NCI-H146 (cell line): ENCODE measurements around the gene SLC8A1.

Source experiments
- DNase-seq: peaks from one replicate; lab custom pipeline; 2025; lab: John Stamatoyannopoulos, UW

The SLC8A1 gene

DNA sequence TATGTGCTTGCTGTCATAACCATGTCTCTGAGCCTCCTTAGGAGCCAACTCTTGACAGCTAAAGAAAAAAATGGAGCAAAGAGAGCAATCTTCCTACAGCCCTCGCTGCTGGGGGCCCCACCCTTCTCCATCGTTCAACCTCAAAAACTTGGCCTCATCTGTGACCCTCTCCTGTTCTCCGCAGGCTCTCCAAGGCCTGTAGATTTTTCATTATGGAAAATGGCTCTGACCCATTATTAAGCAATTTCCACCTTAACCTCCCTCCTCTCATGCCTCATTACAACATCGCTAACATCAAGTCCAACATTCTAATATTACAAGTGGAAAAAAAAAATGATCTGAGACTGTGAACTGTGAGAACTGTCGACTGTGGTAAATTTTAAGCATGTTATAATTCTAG is 98.7 kb downstream of the SLC8A1 start:
- DNase-seq: no peak

- DNase-seq: no peak
Observed at GRCh38 chr2:40352703-40353099, 99.2 kb downstream of the SLC8A1 start.

DNA sequence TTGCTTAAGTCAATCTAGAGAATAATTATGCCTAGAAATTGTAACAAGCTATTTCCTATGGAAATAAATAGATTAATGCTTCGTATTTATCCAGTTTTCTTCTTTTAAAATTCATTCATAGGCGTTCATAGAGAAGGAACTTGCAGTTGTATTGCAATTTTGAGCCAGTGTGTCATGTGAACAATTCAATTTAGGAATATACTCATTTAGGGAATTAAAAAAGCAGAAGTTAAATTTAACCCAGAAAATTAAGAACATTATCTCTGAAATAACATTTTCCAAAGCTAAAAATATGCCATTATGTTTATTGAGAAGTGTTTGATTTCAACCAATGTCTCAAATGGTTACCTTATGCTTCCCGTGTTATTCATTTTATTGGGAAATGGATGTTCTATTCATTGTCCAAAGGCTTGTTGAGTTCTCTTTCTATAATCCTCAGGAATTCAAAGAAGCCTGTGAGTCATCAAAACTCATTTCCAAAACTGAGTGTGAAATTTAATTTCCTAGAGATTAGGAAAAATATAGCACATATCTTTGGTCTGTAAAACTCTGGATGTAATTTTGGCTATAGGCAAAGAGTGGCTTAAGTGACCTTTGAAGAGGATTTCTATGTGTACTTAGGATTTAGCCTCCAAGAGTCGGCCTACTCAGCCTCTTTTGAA is 99.7 kb downstream of the SLC8A1 start:
- DNase-seq: no peak

DNA sequence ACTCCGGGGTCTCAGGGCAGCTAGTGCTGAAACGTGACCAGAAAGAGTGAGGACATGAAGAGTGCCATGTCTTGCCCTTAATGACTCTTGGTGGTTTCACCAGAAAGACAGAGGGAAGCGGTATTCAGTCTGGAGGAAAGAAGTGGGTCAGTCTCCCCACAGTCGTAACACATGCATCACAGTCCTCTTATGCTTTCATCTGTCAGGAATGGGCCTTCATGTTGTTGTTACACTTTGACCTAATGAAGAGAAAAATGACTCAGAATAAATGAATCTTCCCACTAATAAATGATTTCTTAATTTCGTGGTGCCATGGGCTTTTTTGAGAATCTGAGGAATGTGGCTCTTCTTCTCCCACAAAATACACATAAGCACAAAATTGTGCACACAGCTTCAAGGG is 103.2 kb downstream of the SLC8A1 start:
- no peak for DNase-seq

DNA sequence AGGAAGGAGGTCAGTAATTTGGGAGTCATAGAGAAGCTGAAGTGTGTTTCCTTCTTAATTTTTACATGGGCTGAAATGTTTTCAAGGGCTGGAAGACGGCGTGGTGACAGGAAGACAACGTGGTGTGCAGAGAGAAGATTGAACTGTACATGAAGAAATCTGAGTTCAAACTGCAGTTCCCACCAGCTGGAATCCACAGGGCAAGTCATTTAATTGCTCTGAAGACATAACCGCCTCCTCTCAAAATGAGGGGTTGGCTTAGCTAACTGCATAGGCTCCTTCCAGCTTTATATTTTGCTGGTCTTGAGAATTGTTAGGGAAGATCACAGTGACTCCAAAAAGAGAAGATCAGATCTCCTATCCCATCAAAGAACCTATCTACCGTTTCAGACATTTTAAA is 103.9 kb downstream of the SLC8A1 start:
- DNase-seq: no peak

- DNase-seq: no peak
Observed at GRCh38 chr2:40346535-40347354, 105.1 kb downstream of the SLC8A1 start.

DNA sequence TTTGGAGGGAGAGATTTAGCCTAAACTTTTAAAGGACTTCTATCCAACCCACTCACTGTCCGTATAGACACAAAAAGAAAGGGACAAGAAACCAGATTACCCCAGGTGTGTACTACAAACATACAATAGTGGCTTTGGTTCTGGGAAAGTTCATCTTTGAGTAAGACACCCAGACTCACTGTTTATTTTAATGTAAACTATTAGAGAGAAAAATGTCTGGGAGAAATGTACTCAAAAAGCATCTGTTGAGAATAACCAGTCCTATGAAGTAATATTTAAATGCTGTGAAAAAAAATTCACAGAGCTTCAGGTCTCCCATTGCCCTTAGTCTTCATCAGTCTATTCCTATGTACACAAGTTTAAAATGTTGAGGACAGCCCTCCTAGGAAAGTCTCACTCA is 107.5 kb downstream of the SLC8A1 start:
- DNase-seq: no peak

GRCh38 chr2:40343902-40344301 is 108.0 kb downstream of the SLC8A1 start:
- no peak for DNase-seq

DNA sequence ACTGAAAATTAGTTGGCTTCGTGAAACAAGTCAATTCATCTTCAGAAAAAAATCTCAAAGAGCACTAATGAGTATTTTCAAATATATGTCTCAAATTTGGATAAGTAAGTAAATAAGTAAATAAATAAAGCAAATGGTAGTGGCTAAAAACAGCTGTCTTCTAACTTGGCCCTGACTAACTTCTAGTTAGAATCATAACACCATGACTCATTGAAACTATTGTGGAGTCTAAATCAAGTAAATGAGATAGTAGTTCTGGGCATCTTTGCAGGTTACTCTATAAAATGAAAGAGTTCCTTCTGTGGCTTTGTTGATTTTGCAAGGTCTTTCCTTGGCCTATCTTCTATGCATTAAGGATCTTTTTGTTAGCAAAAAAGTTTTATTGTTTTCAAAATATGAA is 110.7 kb downstream of the SLC8A1 start:
- DNase-seq: no peak

DNA sequence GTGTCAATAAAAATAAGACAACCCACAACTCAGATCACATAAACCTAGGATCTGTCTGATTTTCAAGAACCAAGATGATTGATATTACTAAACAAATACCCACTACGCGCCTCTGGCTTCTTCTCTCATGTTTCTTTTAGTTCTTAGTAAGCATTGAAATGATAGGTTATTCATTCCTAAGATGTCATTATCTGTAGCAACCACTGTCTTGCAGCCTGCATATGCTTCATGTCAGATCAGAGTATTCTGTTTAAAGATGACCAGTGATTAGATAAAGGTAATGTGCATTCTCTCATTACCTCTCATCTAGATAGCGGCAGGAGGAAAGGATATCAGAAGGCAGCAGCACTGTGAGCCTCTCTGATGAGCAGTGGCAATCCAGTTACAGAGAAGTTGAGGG is 112.9 kb downstream of the SLC8A1 start:
- DNase-seq: no peak

DNA sequence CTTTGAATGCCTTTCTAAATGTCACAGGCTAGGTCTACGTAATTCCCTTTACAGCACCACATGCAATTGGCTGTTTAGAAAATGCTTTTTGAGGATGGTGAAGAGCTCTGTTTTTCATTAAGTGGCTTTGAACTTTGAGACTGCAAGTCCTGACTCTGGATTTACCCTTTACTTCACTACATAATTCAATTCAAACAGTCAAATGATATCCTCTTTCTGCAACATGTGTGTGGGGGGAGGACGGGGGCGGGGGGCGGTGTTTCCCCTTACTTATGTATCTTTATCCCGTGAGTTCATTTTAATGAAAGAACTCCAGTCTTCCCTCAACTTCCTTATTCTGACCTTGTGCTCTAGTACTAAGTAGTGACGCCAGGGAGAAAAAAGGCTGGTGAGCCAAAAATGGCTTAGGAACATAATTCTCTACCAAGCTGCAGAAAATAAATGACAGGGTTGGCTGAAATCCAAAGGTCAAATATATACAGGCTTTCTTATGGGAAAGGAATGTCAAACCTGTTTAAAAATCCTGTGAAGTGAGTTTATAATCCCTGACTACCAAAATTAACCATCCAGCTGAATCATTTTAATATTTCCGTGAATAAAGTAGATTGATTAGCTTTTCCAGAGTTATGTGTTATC is 119.6 kb downstream of the SLC8A1 start:
- DNase-seq: no peak

DNA sequence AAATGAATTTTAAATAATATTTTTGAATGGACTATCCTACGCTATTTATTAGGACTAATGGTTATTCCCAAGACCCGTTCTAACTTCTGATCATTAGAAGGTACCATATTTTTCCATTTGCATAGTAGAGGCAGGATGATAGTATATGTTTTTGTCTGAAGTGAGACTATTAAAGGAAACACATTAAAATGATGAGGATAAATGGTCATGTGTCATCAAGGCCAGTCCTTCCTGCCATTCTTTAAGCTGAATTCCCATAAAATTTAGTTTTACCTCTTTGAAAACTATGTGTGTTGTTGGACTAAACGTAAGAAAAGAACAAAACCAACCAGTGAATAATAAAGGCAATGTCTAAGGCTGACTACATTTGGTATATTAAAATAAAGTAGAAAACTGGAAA is 121.8 kb downstream of the SLC8A1 start:
- no peak for DNase-seq

- DNase-seq: no peak
Observed at GRCh38 chr2:40329739-40330030, 122.2 kb downstream of the SLC8A1 start.

DNA sequence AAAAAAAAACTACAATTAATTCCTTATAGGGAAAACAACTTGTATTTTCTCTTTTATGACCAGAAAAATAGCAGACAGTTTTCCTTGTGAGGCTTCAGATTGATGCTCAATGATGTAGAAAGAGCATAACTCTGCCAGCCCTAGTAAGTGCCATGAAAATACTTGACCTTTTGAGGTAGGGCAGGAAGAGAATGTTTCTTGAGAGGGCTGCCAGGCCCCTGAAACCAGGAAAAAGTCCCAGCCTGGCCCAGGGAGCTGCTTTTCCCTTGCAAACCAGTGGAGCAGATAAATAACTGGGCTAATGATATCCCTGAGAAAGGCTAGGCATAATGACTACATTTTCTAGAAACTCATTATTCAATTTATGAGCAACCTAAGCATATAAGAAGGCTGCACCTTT is 126.8 kb downstream of the SLC8A1 start:
- no peak for DNase-seq

- DNase-seq: no peak
Observed at GRCh38 chr2:40324656-40325055, 127.2 kb downstream of the SLC8A1 start.

DNA sequence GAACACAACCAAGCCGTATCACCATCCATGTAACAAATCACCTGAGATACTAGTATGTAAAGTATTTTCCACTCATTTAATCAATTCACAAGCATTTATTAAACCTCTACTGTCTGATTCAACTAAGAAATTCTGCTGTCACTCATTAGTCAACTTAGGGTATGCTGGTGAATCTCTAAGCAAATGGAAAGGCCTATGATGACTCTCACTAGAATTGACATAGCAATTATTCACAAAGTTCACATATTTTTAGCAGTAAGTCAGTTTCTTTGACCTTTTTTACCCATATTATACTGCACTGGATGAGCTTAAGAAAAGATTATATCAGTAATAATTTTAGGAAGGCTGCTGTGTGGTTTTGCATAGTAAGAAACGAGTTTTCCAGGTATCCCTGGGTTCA is 130.1 kb downstream of the SLC8A1 start:
- DNase-seq: no peak

DNA sequence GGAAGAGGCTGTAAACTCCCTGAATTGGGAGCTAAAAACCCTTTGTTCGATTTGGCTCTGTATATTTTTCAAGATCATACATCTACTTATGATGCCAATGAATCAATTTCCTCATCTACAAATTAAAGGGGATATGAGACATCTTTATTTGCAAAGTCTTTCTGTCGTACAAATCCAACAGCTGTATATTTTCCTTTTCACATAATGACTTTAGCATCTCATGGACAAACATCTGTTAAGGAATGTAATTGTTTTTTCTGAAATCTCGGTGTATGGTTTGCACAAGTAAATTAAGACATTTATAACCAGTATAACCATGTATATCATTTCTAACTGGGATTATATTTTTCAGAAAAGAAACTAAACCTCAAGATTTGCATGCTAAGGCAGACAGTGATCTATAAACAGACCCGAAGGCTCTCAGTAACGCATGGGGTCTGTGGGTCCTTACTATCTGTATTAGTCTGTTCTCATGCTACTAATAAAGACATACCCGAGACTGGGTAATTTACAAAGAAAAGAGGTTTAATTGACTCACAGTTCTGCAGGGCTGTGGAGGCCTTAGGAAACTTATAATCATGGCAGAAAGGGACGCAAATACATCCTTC is 130.8 kb downstream of the SLC8A1 start:
- no peak for DNase-seq

- no peak for DNase-seq
Observed at GRCh38 chr2:40318921-40319320, 133.0 kb downstream of the SLC8A1 start.

GRCh38 chr2:40317761-40318160 is 134.1 kb downstream of the SLC8A1 start:
- no peak for DNase-seq

DNA sequence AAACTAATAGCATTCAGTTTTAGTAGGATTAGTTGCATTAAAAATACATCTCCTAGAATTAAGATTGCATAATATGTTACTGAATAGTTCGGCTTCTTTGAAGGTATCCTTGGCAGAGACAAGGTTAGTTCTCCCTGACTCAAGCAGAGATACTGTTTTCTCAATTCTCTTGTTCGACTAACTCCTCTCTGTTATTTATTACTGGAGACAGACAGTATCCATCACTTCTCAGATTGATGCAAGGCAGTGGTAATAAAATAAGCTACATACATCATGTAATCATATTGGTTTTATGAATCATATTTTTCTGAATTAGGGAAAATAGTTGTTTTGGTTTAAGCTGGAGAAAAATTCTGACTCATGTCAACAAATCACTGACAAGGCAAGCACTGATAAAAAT is 134.8 kb downstream of the SLC8A1 start:
- DNase-seq: no peak

GRCh38 chr2:40316620-40317019 is 135.3 kb downstream of the SLC8A1 start:
- no peak for DNase-seq

- DNase-seq: no peak
Observed at GRCh38 chr2:40315683-40316082, 136.2 kb downstream of the SLC8A1 start.

GRCh38 chr2:40311026-40311425 is 140.9 kb downstream of the SLC8A1 start:
- no peak for DNase-seq
